Measurements from ENCODE around the gene YEATS4. TPM values are rescaled to one million over a fixed set of nuclear protein-coding genes. Genes with fewer than 3 reads are reported as not detected.

The YEATS4 gene
- total and polyA plus RNA-seq, 4 donors = 12.0 to 15.0 (median 14.1) TPM

DNA sequence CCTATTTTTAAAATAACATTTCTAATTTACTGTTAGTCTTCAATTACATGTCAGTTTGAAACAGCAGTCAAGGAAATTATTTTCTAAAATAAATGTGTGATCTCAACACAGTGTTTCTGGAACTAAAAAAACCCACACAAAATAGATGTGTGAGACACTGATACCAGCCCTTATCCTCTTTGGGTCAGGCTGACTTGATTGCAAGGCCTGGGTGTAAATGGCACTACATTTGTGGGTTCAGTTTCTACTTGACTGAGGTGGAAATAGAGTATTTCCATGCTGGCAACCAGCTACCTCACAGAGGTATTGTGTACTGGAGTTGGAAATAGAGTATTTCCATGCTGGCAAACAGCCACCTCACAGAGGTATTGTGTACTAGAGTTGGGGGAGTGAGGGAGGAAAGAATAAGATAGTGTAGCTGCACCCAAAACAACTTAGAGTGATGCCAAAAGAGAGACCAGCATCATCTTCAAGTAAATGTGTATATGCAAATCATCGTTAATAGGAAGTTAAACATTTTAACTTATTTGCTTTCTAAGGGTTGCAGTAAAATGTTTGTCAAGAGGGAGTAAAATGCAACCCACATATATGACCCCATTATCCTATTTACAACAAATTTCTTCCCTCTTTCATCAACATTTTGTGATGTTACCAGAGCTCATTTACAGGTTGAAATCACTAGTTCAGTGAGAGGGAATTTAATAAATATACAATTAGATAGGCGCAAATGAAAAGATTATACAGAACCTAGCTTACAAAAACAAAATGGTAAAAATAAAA lies 22.0 kb upstream of the YEATS4 start:
- H3K4me1 ChIP-seq (ENCODE audit: control insufficient read depth in 5 of 5, insufficient read depth in 5 of 5, low read length in 5 of 5) = peaks cover 0 to 5% (median 0%) of the 10 kb centered on the region in 5 donors
- ATAC-seq (ENCODE audit: insufficient read depth, low FRiP score) (no peak), DNase-seq (no peak)
- no peaks in the 10 kb centered on the region for H3K27me3 ChIP-seq (ENCODE audit: control insufficient read depth in 3 of 3, insufficient read depth in 3 of 3, low read length in 2 of 3)
- no peaks in the 10 kb centered on the region for H3K9me3 ChIP-seq (ENCODE audit: control insufficient read depth in 4 of 4, insufficient read depth in 3 of 4, low read length in 3 of 4)
- no peaks in the 10 kb centered on the region for H3K36me3 ChIP-seq (ENCODE audit: control insufficient read depth in 4 of 4, insufficient read depth in 4 of 4, low read length in 4 of 4)
- TF ChIP-seq, protein P1, sequence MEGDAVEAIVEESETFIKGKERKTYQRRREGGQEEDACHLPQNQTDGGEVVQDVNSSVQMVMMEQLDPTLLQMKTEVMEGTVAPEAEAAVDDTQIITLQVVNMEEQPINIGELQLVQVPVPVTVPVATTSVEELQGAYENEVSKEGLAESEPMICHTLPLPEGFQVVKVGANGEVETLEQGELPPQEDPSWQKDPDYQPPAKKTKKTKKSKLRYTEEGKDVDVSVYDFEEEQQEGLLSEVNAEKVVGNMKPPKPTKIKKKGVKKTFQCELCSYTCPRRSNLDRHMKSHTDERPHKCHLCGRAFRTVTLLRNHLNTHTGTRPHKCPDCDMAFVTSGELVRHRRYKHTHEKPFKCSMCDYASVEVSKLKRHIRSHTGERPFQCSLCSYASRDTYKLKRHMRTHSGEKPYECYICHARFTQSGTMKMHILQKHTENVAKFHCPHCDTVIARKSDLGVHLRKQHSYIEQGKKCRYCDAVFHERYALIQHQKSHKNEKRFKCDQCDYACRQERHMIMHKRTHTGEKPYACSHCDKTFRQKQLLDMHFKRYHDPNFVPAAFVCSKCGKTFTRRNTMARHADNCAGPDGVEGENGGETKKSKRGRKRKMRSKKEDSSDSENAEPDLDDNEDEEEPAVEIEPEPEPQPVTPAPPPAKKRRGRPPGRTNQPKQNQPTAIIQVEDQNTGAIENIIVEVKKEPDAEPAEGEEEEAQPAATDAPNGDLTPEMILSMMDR (IDR thresholded peaks at IDR 0.05; ENCODE audit: control extremely low read depth, extremely low read depth) = no peak
- H3K9ac ChIP-seq (ENCODE audit: insufficient read depth in 1 of 2, low read length in 2 of 2) = no peak overlapping the region
- H3K27ac ChIP-seq (ENCODE audit: low read depth in 1 of 2, low read length in 1 of 2) = peak overlapping the region in 1 of 2 donors; percentile 20
- WGBS, 2 donors = 36 to 62% methylated on average over 2 of the region's 2 CpGs
- H3K4me3 ChIP-seq = no peak overlapping the region

DNA sequence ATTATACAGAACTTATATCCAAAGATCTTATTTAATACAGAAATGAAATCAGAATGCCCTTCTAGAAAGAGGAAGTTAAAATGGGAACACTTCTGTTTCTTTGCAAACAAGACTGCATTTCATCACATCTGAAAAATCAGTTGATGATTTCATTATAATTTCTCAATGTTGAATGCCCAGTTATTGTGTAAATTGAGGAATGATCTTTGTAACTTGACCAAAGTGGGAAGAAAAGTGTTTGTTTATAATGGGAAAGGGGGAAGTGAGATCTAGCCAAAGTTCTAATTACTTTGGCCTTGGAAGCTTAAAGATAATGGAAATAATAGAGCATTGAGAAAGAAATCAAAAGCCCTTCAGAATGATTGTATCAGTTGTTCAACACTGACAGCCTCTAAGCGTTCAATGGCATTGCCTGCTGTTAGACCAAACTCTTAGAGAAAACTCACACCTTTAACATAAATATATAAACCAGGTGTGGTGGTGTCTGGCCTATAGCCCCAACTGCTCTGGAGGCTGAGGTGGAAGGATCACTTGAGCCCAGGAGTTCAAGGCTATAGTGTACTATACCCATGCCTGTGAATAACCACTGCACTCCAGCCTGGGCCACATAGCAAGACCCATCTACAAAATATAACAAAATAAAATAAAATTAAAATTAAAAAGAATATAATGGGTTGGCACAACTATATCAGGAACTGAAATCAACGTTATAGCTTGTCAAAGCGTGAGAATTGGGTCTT lies 21.3 kb upstream of the YEATS4 start:
- no peak overlapping the region for H3K27ac ChIP-seq (ENCODE audit: low read depth in 1 of 2, low read length in 1 of 2)
- H3K9ac ChIP-seq (ENCODE audit: insufficient read depth in 1 of 2, low read length in 2 of 2) = no peak overlapping the region
- H3K9me3 ChIP-seq (ENCODE audit: control insufficient read depth in 4 of 4, insufficient read depth in 3 of 4, low read length in 3 of 4) = no peaks in the 10 kb centered on the region
- DNase-seq = peak in 1 of 3 donors; percentile 18
- no peaks in the 10 kb centered on the region for H3K27me3 ChIP-seq (ENCODE audit: control insufficient read depth in 3 of 3, insufficient read depth in 3 of 3, low read length in 2 of 3)
- 55 to 67% methylated on average over 3 of the region's 3 CpGs for WGBS, 2 donors
- peaks cover 0 to 5% (median 0%) of the 10 kb centered on the region in 5 donors for H3K4me1 ChIP-seq (ENCODE audit: control insufficient read depth in 5 of 5, insufficient read depth in 5 of 5, low read length in 5 of 5)
- no peak overlapping the region for H3K4me3 ChIP-seq
- TF ChIP-seq, protein P1 (IDR thresholded peaks at IDR 0.05; ENCODE audit: control extremely low read depth, extremely low read depth) = no peak
- no peak for ATAC-seq (ENCODE audit: insufficient read depth, low FRiP score)
- H3K36me3 ChIP-seq (ENCODE audit: control insufficient read depth in 4 of 4, insufficient read depth in 4 of 4, low read length in 4 of 4) = no peaks in the 10 kb centered on the region

DNA sequence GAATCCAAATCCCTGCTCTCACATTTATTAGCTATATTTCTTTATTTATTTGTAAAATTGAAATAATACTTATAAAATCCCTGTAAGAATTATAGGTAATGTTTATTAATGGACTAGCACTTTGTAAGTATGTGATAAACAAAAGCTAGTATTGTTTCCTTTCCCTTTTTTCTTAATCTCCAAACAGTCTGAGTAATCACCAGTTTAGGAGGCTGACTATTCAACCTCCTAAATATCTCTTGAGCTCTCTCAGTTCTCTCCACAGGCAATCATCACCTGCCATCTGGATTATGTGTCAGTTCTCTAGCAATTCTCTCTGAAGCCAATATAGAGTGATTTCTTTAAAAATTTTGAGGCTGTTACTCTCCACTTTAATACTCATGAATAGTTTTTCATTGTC lies 20.6 kb upstream of the YEATS4 start:
- H3K27ac ChIP-seq (ENCODE audit: low read depth in 1 of 2, low read length in 1 of 2) = no peak overlapping the region
- DNase-seq = no peak
- H3K27me3 ChIP-seq (ENCODE audit: control insufficient read depth in 3 of 3, insufficient read depth in 3 of 3, low read length in 2 of 3) = no peaks in the 10 kb centered on the region
- no peaks in the 10 kb centered on the region for H3K36me3 ChIP-seq (ENCODE audit: control insufficient read depth in 4 of 4, insufficient read depth in 4 of 4, low read length in 4 of 4)
- H3K9me3 ChIP-seq (ENCODE audit: control insufficient read depth in 4 of 4, insufficient read depth in 3 of 4, low read length in 3 of 4) = no peaks in the 10 kb centered on the region
- no peak for ATAC-seq (ENCODE audit: insufficient read depth, low FRiP score)
- no peak overlapping the region for H3K9ac ChIP-seq (ENCODE audit: insufficient read depth in 1 of 2, low read length in 2 of 2)
- TF ChIP-seq, protein P1 (IDR thresholded peaks at IDR 0.05; ENCODE audit: control extremely low read depth, extremely low read depth) = no peak
- H3K4me3 ChIP-seq = no peak overlapping the region
- peaks cover 0 to 5% (median 0%) of the 10 kb centered on the region in 5 donors for H3K4me1 ChIP-seq (ENCODE audit: control insufficient read depth in 5 of 5, insufficient read depth in 5 of 5, low read length in 5 of 5)

Data from lung (tissue), 12 donors.